Measurements from ENCODE around the gene AMOTL1.

GRCh38 chr11:94767291-94767690 lies 865 bp upstream of the AMOTL1 start:
- TF ChIP-seq CTCF (IDR thresholded peaks at IDR 0.05) = no peak
- TF ChIP-seq POLR2A (IDR thresholded peaks at IDR 0.05) = no peak
